Naive thymus-derived CD8-positive, alpha-beta T cell (primary cell): ENCODE results near the gene B3GALT5. TPM values are rescaled to one million over a fixed set of nuclear protein-coding genes. Genes with fewer than 3 reads are reported as not detected.
A peak's percentile ranks its signal among the peaks of the same experiment; 100 is the strongest.

Experiments used
- ATAC-seq, 2 donors: fragments of 150-1000 bp; cut with Tn5 transposase in 1 of 2; sonication (Bioruptor Pico), chemical (Tn5 transposase) in 1 of 2; 1 replicate in 1 of 2; 2 replicates in 1 of 2; pipeline ENCODE4 v1.10.0; 2021; ENCODE audit warnings: mild to moderate bottlenecking in 2 of 2, moderate library complexity in 2 of 2
- POLR2A ChIA-PET: fragments of 350-600 bp; sonication (Branson Sonifier 250); formaldehyde crosslinking; loops from one replicate; lab custom pipeline; 2021; ENCODE audit warnings: antibody characterized with exemption; lab: Charles Lee
- DNase-seq, 10 donors: peaks; one replicate each; pipeline versions ENCODE4 v3.0.0 to v3.0.0-alpha.2; 2020 to 2022
- H3K27ac Mint-ChIP-seq, 10 donors: one replicate each; pipeline ENCODE4 v1.8.0; 2020 to 2022; ENCODE audit warnings: mild to moderate bottlenecking in 10 of 10, mixed read lengths in 10 of 10, moderate library complexity in 4 of 10, inconsistent platforms in 1 of 10
- H3K27me3 Mint-ChIP-seq, 5 donors: one replicate each; pipeline ENCODE4 v1.8.0; 2021 to 2022; ENCODE audit warnings: mixed read lengths in 5 of 5
- H3K36me3 Mint-ChIP-seq, 3 donors: one replicate each; pipeline ENCODE4 v1.8.0; 2020 to 2022; ENCODE audit warnings: mixed read lengths in 3 of 3, mild to moderate bottlenecking in 2 of 3, inconsistent platforms in 1 of 3
- H3K4me1 Mint-ChIP-seq, 4 donors: one replicate each; pipeline ENCODE4 v1.8.0; 2021 to 2022; ENCODE audit warnings: mixed read lengths in 4 of 4
- H3K4me3 Mint-ChIP-seq, 10 donors: one replicate each; pipeline ENCODE4 v1.8.0; 2020 to 2022; ENCODE audit warnings: mild to moderate bottlenecking in 10 of 10, mixed read lengths in 10 of 10, moderate library complexity in 6 of 10, inconsistent platforms in 1 of 10
- H3K9me3 Mint-ChIP-seq, 9 donors: one replicate each; pipeline ENCODE4 v1.8.0; 2020 to 2022; ENCODE audit warnings: mixed read lengths in 9 of 9, mild to moderate bottlenecking in 3 of 9, inconsistent platforms in 1 of 9, moderate library complexity in 1 of 9
- polyA plus RNA-seq, 3 donors: library from polyadenylated mRNA; unstranded; fragments of 300-500 nt; fragmentation: Illumina TruSeq; gene quantifications; one replicate each; pipeline ENCODE4 v1.2.3, GENCODE V29; 2021
- total RNA-seq, 8 experiments: library from RNA in 2 of 8; stranded (reverse) in 2 of 8; gene quantifications; one replicate each; pipeline ENCODE4 v1.2.3 and lab custom pipeline; 2021 to 2026

The B3GALT5 gene
- total and polyA plus RNA-seq, 5 experiments from 2014 or later = not detected

GRCh38 chr21:39637197-39637970, 24.6 kb downstream of the B3GALT5 start:
- Mint-ChIP-seq H3K9me3 (peaks cover 0 to 4% (median 0%) of the 10 kb centered on the region in 9 donors), H3K27me3 (peaks cover 10 to 86% (median 34%) of the 10 kb centered on the region in 5 donors), H3K36me3 (no peaks in the 10 kb centered on the region), H3K4me1 (no peaks in the 10 kb centered on the region), H3K27ac (peak overlapping the region in 1 of 10 donors; percentile 1), H3K4me3 (no peak overlapping the region)
- ATAC-seq (no peak), DNase-seq (no peak)
- POLR2A ChIA-PET = no interaction called here

GRCh38 chr21:39637971-39638240, 25.2 kb downstream of the B3GALT5 start:
- Mint-ChIP-seq H3K27me3 (peaks cover 10 to 81% (median 32%) of the 10 kb centered on the region in 5 donors), H3K9me3 (peaks cover 0 to 4% (median 0%) of the 10 kb centered on the region in 9 donors), H3K27ac (peak overlapping the region in 1 of 10 donors; percentile 1), H3K4me1 (no peaks in the 10 kb centered on the region), H3K36me3 (no peaks in the 10 kb centered on the region), H3K4me3 (no peak overlapping the region)
- no peak for DNase-seq
- ATAC-seq = no peak
- POLR2A ChIA-PET = no interaction called here

- Mint-ChIP-seq H3K27ac (no peak overlapping the region), H3K4me1 (no peaks in the 10 kb centered on the region), H3K36me3 (no peaks in the 10 kb centered on the region), H3K9me3 (peaks cover 0 to 4% (median 0%) of the 10 kb centered on the region in 9 donors), H3K4me3 (no peak overlapping the region), H3K27me3 (peaks cover 10 to 77% (median 32%) of the 10 kb centered on the region in 5 donors)
- POLR2A ChIA-PET = no interaction called here
- DNase-seq (no peak), ATAC-seq (no peak)
Measured at GRCh38 chr21:39638281-39638680, 25.5 kb downstream of the B3GALT5 start.

- Mint-ChIP-seq H3K27ac (no peak overlapping the region), H3K4me3 (no peak overlapping the region), H3K36me3 (no peaks in the 10 kb centered on the region), H3K4me1 (no peaks in the 10 kb centered on the region), H3K9me3 (peaks cover 0 to 8% (median 0%) of the 10 kb centered on the region in 9 donors), H3K27me3 (peaks cover 8 to 54% (median 30%) of the 10 kb centered on the region in 5 donors)
- ATAC-seq (no peak), DNase-seq (no peak)
- POLR2A ChIA-PET = no interaction called here
Measured at GRCh38 chr21:39640754-39641153, 28.0 kb downstream of the B3GALT5 start.

- no peak overlapping the region for H3K27ac Mint-ChIP-seq
- no peaks in the 10 kb centered on the region for H3K4me1 Mint-ChIP-seq
- POLR2A ChIA-PET = no interaction called here
- ATAC-seq (no peak), DNase-seq (no peak)
- peaks cover 0 to 4% (median 0%) of the 10 kb centered on the region in 9 donors for H3K9me3 Mint-ChIP-seq
- H3K27me3 Mint-ChIP-seq = peaks cover 9 to 42% (median 20%) of the 10 kb centered on the region in 5 donors
- no peak overlapping the region for H3K4me3 Mint-ChIP-seq
- no peaks in the 10 kb centered on the region for H3K36me3 Mint-ChIP-seq
Measured at GRCh38 chr21:39641827-39642450, 29.2 kb downstream of the B3GALT5 start.

- Mint-ChIP-seq H3K36me3 (no peaks in the 10 kb centered on the region), H3K27me3 (peaks cover 5 to 34% (median 9%) of the 10 kb centered on the region in 5 donors), H3K9me3 (peaks cover 0 to 5% (median 0%) of the 10 kb centered on the region in 9 donors), H3K4me3 (no peak overlapping the region), H3K4me1 (no peaks in the 10 kb centered on the region), H3K27ac (no peak overlapping the region)
- POLR2A ChIA-PET = no interaction called here
- DNase-seq (no peak), ATAC-seq (no peak)
Measured at GRCh38 chr21:39644062-39644560, 31.4 kb downstream of the B3GALT5 start.

GRCh38 chr21:39645331-39645730, 32.6 kb downstream of the B3GALT5 start:
- Mint-ChIP-seq H3K36me3 (no peaks in the 10 kb centered on the region), H3K27ac (no peak overlapping the region), H3K4me3 (no peak overlapping the region), H3K27me3 (peaks cover 5 to 23% (median 11%) of the 10 kb centered on the region in 5 donors), H3K4me1 (no peaks in the 10 kb centered on the region), H3K9me3 (peaks cover 0 to 5% (median 0%) of the 10 kb centered on the region in 9 donors)
- POLR2A ChIA-PET = no interaction called here
- no peak for DNase-seq
- no peak for ATAC-seq

GRCh38 chr21:39647476-39647875, 34.7 kb downstream of the B3GALT5 start:
- peaks cover 0 to 16% (median 3%) of the 10 kb centered on the region in 9 donors for H3K9me3 Mint-ChIP-seq
- peaks cover 3 to 19% (median 4%) of the 10 kb centered on the region in 5 donors for H3K27me3 Mint-ChIP-seq
- no peak for DNase-seq
- ATAC-seq = no peak
- H3K4me3 Mint-ChIP-seq = no peak overlapping the region
- H3K27ac Mint-ChIP-seq = no peak overlapping the region
- H3K4me1 Mint-ChIP-seq = no peaks in the 10 kb centered on the region
- POLR2A ChIA-PET = no interaction called here
- peaks cover 0 to 8% (median 0%) of the 10 kb centered on the region in 3 donors for H3K36me3 Mint-ChIP-seq

- H3K4me3 Mint-ChIP-seq = no peak overlapping the region
- H3K36me3 Mint-ChIP-seq = peaks cover 0 to 21% (median 0%) of the 10 kb centered on the region in 3 donors
- no peaks in the 10 kb centered on the region for H3K4me1 Mint-ChIP-seq
- ATAC-seq (no peak), DNase-seq (no peak)
- H3K9me3 Mint-ChIP-seq = peaks cover 0 to 30% (median 8%) of the 10 kb centered on the region in 9 donors
- H3K27me3 Mint-ChIP-seq = peaks cover 3 to 17% (median 4%) of the 10 kb centered on the region in 5 donors
- no peak overlapping the region for H3K27ac Mint-ChIP-seq
- POLR2A ChIA-PET = no interaction called here
Measured at GRCh38 chr21:39648879-39649278, 36.1 kb downstream of the B3GALT5 start.

- H3K27me3 Mint-ChIP-seq = peaks cover 3 to 20% (median 4%) of the 10 kb centered on the region in 5 donors
- DNase-seq (no peak), ATAC-seq (no peak)
- no peak overlapping the region for H3K4me3 Mint-ChIP-seq
- no peaks in the 10 kb centered on the region for H3K4me1 Mint-ChIP-seq
- no peak overlapping the region for H3K27ac Mint-ChIP-seq
- H3K9me3 Mint-ChIP-seq = peaks cover 0 to 37% (median 12%) of the 10 kb centered on the region in 9 donors
- H3K36me3 Mint-ChIP-seq = peaks cover 0 to 23% (median 0%) of the 10 kb centered on the region in 3 donors
- POLR2A ChIA-PET = no interaction called here
Measured at GRCh38 chr21:39649526-39649925, 36.8 kb downstream of the B3GALT5 start.

- no peak for DNase-seq
- Mint-ChIP-seq H3K27me3 (peaks cover 3 to 19% (median 4%) of the 10 kb centered on the region in 5 donors), H3K9me3 (peaks cover 0 to 39% (median 12%) of the 10 kb centered on the region in 9 donors), H3K4me3 (no peak overlapping the region), H3K27ac (no peak overlapping the region), H3K36me3 (peaks cover 0 to 23% (median 0%) of the 10 kb centered on the region in 3 donors), H3K4me1 (no peaks in the 10 kb centered on the region)
- POLR2A ChIA-PET = no interaction called here
- no peak for ATAC-seq
Measured at GRCh38 chr21:39650306-39650705, 37.6 kb downstream of the B3GALT5 start.

- POLR2A ChIA-PET = no interaction called here
- Mint-ChIP-seq H3K4me3 (no peak overlapping the region), H3K9me3 (peaks cover 0 to 39% (median 12%) of the 10 kb centered on the region in 9 donors), H3K4me1 (no peaks in the 10 kb centered on the region), H3K27ac (no peak overlapping the region), H3K36me3 (peaks cover 0 to 23% (median 0%) of the 10 kb centered on the region in 3 donors), H3K27me3 (peaks cover 3 to 16% (median 4%) of the 10 kb centered on the region in 5 donors)
- DNase-seq (no peak), ATAC-seq (no peak)
Measured at GRCh38 chr21:39650801-39651200, 38.1 kb downstream of the B3GALT5 start.

- no peak overlapping the region for H3K4me3 Mint-ChIP-seq
- H3K27me3 Mint-ChIP-seq = peaks cover 3 to 16% (median 4%) of the 10 kb centered on the region in 5 donors
- peaks cover 0 to 39% (median 12%) of the 10 kb centered on the region in 9 donors for H3K9me3 Mint-ChIP-seq
- ATAC-seq (no peak), DNase-seq (no peak)
- POLR2A ChIA-PET = no interaction called here
- peaks cover 0 to 23% (median 0%) of the 10 kb centered on the region in 3 donors for H3K36me3 Mint-ChIP-seq
- H3K27ac Mint-ChIP-seq = no peak overlapping the region
- H3K4me1 Mint-ChIP-seq = no peaks in the 10 kb centered on the region
Measured at GRCh38 chr21:39651206-39651605, 38.5 kb downstream of the B3GALT5 start.
